Thyroid gland (tissue), 4 donors: Measurements from ENCODE around the gene TUBB6.

Experiments used
- POLR2A ChIP-seq, 2 donors: fragments of 450-650 bp; IDR thresholded peaks; one replicate each; pipeline ENCODE4 v1.6.1; 2017; ENCODE audit warnings: antibody characterized with exemption in 2 of 2, mild to moderate bottlenecking in 2 of 2, moderate library complexity in 1 of 2
- TF ChIP-seq, protein P1 (sequence below), 6 experiments: fragments of 200-600 bp in 3 of 6; fragments of 450-650 bp in 3 of 6; sonication (generic) in 3 of 6; IDR thresholded peaks; one replicate each; pipeline ENCODE4 v1.5.1; 2016 to 2019; ENCODE audit warnings: antibody characterized with exemption in 6 of 6, mild to moderate bottlenecking in 2 of 6, inconsistent platforms in 1 of 6, moderate library complexity in 1 of 6

DNA sequence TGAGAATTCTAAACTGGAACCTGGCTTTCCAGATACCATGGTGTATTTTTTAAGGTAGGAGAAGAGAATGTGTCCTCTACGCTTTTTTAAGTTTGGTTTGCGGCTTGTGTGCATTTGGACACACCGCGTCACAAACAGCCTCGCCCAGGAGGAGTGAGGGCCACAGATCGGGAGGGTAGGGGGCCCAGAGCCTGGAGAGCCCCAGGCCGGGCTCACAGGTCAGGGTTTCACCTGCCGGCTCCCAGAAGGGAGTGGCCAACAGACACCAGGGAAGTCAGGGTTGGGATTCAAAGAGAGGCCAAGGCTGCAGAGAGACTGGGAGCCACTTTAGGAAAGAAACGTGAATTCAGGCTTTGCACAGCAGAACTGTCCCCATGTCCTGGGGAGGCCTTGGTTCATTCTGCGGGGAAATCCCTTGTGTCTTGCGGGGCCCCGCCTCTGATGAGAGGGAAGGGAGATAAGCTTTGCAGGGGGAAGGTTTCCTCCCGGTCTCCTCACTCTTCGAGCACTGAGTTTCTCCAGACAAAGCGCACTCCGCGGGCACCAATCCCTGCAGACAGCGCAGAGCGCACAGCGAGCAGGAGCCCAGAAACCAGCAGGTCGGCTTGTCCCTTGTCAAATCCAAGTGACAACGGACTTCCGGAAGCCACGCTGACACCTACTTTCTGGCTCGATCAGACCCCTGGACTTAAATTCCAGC is 2.0 kb upstream of the TUBB6 start:
- TF ChIP-seq, protein P1, sequence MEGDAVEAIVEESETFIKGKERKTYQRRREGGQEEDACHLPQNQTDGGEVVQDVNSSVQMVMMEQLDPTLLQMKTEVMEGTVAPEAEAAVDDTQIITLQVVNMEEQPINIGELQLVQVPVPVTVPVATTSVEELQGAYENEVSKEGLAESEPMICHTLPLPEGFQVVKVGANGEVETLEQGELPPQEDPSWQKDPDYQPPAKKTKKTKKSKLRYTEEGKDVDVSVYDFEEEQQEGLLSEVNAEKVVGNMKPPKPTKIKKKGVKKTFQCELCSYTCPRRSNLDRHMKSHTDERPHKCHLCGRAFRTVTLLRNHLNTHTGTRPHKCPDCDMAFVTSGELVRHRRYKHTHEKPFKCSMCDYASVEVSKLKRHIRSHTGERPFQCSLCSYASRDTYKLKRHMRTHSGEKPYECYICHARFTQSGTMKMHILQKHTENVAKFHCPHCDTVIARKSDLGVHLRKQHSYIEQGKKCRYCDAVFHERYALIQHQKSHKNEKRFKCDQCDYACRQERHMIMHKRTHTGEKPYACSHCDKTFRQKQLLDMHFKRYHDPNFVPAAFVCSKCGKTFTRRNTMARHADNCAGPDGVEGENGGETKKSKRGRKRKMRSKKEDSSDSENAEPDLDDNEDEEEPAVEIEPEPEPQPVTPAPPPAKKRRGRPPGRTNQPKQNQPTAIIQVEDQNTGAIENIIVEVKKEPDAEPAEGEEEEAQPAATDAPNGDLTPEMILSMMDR (IDR thresholded peaks at IDR 0.05): no peak
- TF ChIP-seq POLR2A (IDR thresholded peaks at IDR 0.05): no peak
